PFSK-1 (cell line): ENCODE measurements around the gene ST6GALNAC2.

Source experiments
- FOXP2 ChIP-seq: optimal IDR thresholded peaks from 2 replicates; pipeline ENCODE3; 2011; ENCODE audit warnings: borderline replicate concordance, control low read depth, inconsistent platforms; ENCODE audit not compliant: insufficient read depth; ENCODE audit errors: extremely low read length, extremely low read depth
- POLR2AphosphoS5 ChIP-seq: IDR thresholded peaks from 2 replicates; pipeline ENCODE4 v1.6.1; 2012; ENCODE audit warnings: low read depth, mild to moderate bottlenecking, control low read depth, low read length, moderate library complexity
- REST ChIP-seq, 2 experiments: IDR thresholded peaks; 2 replicates each; pipeline versions ENCODE4 v1.6.1 to v1.8.0; 2011 to 2012; ENCODE audit warnings: low read depth in 2 of 2, low read length in 2 of 2, control low read depth in 1 of 2, inconsistent platforms in 1 of 2, mild to moderate bottlenecking in 1 of 2, moderate library complexity in 1 of 2; ENCODE audit not compliant: insufficient read depth in 1 of 2
- SIN3A ChIP-seq: IDR thresholded peaks from 2 replicates; pipeline ENCODE4 v1.6.1; 2012; ENCODE audit warnings: mild to moderate bottlenecking, low read length, moderate library complexity, borderline replicate concordance; ENCODE audit not compliant: insufficient read depth
- TAF1 ChIP-seq: IDR thresholded peaks from 2 replicates; pipeline ENCODE4 v1.6.1; 2012; ENCODE audit warnings: low read length, control low read depth, borderline replicate concordance; ENCODE audit not compliant: insufficient read depth

Gene ST6GALNAC2

GRCh38 chr17:76565728-76566612, 19.7 kb downstream of the ST6GALNAC2 start:
- TF ChIP-seq TAF1 (no peak), SIN3A (no peak), POLR2AphosphoS5 (no peak), FOXP2 (no peak), REST (IDR thresholded peaks at IDR 0.05; ENCODE audit: insufficient read depth in 1 of 2, low read depth in 2 of 2, low read length in 2 of 2) (no peak)

- peak; percentile 16; the same call in 1 of the 2 replicates for TF ChIP-seq POLR2AphosphoS5
These were observed 20.5 kb downstream of the ST6GALNAC2 start for GRCh38 chr17:76564991-76565727.

- TF ChIP-seq REST (IDR thresholded peaks at IDR 0.05; ENCODE audit: insufficient read depth in 1 of 2, low read depth in 2 of 2, low read length in 2 of 2) (no peak), TAF1 (no peak), FOXP2 (no peak), POLR2AphosphoS5 (no peak; the same call in 1 of the 2 replicates), SIN3A (no peak)
These were observed 22.9 kb downstream of the ST6GALNAC2 start for GRCh38 chr17:76562734-76563148.

- TF ChIP-seq POLR2AphosphoS5 (no peak), REST (IDR thresholded peaks at IDR 0.05; ENCODE audit: insufficient read depth in 1 of 2, low read depth in 2 of 2, low read length in 2 of 2) (no peak), SIN3A (no peak), TAF1 (no peak), FOXP2 (no peak)
These were observed 23.8 kb downstream of the ST6GALNAC2 start for GRCh38 chr17:76561799-76562268.

GRCh38 chr17:76561332-76561731, 24.3 kb downstream of the ST6GALNAC2 start:
- no peak for TF ChIP-seq FOXP2
- TF ChIP-seq TAF1 = no peak
- TF ChIP-seq REST (IDR thresholded peaks at IDR 0.05; ENCODE audit: insufficient read depth in 1 of 2, low read depth in 2 of 2, low read length in 2 of 2) = no peak
- no peak for TF ChIP-seq SIN3A
- TF ChIP-seq POLR2AphosphoS5 = no peak
